Stimulated activated CD4-positive, alpha-beta T cell treated with anti-CD3 and anti-CD28 coated beads, Interleukin-4, amount 100 ng/mL, for 48 hours (primary cell): ENCODE results near the gene SLC30A7.
"Not testable (repeated sequence)": the region's sequence is repeated elsewhere in the genome, so short reads cannot be mapped to it uniquely, and the experiment has no call there.

ENCODE experiments used
- DNase-seq, 2 donors: peaks; one replicate each; pipeline ENCODE4 v3.0.0-alpha.2; 2020; ENCODE audit warnings: low read depth in 2 of 2

The SLC30A7 gene

GRCh38 chr1:100891380-100891779 lies 4.5 kb upstream of the SLC30A7 start:
- DNase-seq: no peak

- DNase-seq: no peak
Measured at GRCh38 chr1:100892554-100892953, 3.3 kb upstream of the SLC30A7 start.

DNA sequence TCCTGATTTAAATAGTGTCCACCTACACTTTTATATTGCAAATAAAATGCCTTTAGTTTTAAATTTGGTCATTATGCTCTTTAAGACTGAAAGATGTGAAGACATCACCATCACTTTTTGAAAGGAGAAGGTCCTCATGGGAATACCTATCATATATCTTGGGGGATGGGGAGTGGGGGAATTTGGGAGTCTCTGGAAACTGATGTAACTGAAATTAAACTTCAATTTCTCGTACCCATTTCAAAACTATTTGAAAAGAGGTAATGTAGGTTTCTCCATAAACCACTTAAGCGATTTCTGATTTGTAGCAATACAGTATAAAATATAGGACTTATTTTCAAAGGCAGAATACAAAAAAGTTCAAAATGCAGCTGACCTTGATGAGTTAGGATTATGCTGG lies 2.2 kb upstream of the SLC30A7 start:
- no peak for DNase-seq

DNA sequence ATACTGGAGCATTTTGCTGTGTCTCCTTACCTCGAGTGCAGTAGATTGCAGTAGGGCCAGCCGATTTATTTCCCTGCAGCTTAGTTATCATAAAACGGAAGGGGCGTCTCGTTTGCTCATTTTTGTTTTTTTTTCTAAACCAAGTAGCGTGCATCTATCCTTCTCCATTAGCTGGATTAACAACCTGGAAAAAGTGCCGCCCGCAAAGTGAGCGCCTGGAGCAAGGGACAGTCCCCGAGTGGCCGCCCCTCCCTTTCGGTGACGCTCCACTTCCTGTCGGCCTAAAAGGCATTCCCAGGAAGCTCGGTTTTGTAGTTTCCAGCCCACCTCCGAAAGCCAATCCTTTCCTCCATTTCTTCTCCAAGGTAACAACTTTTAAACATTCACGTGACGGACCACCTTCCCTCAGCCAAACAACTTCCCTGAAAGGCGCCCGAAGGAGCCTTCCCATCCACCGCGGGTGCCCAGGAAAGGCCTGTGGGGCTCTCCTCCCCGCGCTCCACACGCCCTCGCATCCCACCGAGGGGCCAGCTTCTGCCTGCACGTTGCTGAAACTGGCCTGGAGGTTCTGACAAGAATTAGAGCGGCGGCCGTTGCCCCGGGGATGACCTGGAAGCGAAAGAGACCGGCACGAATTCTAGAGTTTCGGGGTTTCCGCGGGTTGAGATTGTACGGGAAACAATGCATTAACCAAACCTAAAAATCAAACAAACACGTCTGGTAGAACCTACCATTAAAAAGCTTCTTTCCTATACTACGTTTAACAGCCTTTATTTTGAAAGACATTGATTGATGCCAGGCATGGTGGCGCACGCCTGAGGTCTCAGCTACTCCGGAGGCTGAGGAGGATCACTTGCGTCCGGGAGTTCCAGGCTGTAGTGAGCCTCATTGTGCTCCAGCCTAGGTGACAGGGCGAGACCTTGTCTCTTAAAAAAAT lies 1.0 kb upstream of the SLC30A7 start, which contains the start of gene EXTL2:
EXTL2 (minus strand) TSS at position 240 of the 937 bp plus-strand sequence. CDS start 6,085 bp downstream, outside the sequence.
- peak; percentile 56 to 66 for DNase-seq

GRCh38 chr1:100896481-100896982 lies 642 bp downstream of the SLC30A7 start:
- peak; percentile 21 to 34 for DNase-seq

GRCh38 chr1:100902365-100902764 lies 6.5 kb downstream of the SLC30A7 start:
- DNase-seq: no peak

DNA sequence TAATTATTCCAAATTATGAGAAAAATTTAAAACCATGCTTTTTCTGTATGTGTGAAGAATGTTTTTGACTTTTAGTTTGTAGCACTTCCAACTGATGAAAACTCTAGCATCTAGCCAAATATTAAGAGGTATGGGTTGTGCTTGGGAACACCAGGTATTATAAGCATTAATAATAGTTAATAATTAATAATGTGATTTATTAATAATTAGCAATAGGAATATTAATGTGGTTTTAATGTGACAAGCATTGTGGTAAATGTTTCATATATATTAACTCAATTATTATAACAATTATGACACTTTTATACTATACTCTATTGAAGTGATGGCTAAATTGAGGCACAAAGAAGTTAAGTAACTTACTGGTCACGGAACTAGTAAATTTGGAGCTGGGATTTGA lies 7.9 kb downstream of the SLC30A7 start:
- no peak for DNase-seq

DNA sequence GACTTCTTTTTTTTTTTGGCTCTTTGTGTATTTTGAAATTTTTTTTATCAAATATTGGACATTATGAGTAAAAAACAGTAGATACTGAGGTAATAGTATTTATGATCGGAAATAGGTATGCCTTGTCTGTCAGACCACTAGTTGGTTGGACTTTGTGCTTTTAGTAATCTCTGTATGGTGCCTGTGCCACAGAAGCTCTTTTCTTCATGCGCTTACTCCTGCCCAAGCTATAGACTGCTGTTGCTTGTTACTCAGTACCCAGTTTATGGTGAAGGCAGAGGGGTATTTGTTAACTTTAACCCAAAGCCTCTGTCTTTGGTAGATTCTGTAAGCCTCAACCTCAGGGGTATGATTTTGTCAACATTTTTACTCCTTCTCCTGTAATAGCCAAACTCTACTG lies 8.6 kb downstream of the SLC30A7 start:
- no peak for DNase-seq

DNA sequence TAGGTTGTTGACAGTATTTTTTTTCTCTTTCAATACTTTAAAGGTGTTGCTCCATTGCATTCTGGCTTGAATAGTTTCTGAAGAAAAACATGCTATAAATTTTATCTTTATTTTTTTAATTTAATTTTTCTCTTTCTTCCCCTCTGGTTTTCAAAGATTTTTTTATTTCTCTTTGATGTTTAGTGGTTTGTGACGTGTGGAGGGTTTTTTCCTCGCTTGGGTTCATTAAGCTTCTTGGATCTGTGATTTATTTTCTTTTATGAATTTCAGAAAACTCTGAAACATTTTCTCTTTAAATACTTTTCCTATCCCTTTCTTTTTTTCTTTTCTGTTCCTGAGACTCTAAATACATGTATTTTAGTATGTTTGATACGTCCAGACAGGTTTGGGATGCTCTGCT lies 9.3 kb downstream of the SLC30A7 start:
- DNase-seq: no peak

DNA sequence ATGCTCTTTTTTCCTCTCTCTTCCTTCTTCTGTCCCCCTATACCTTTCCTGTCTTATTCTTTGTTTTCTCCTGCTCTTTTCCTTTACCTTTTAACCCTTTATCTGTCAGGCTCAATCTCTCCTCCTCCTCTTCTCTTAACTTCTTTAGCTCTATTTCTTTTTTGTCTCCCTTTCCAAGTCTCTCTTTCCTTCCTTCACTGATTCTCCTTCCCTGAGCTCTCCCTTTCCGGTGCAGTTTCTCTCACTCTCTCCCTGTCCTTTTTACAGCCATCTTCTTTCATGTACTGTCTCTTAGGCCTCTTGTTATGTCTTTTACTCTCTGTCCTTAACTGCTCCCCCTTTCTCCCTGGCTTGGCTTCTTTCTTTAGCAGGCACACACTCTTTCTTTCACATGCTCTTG lies 12.0 kb downstream of the SLC30A7 start:
- DNase-seq: no peak

DNA sequence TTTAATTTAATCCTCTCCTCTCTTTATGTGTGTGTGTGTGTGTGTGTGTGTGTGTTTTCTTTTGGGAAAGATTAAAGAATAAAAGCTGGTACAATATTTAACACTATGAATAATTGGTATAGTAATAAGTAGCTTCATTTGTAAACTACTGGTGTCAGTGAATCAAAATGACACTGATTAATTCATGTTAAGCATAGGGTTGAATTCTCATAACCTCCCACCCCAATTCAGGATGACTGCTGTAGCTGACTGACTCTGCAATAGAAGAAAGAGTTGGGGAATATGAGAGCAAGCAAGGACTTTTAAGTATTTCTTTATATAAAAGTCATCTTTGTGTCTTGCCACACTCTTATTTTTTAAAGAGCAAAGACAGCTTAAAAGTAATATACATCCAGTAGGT lies 13.1 kb downstream of the SLC30A7 start:
- DNase-seq: no peak

DNA sequence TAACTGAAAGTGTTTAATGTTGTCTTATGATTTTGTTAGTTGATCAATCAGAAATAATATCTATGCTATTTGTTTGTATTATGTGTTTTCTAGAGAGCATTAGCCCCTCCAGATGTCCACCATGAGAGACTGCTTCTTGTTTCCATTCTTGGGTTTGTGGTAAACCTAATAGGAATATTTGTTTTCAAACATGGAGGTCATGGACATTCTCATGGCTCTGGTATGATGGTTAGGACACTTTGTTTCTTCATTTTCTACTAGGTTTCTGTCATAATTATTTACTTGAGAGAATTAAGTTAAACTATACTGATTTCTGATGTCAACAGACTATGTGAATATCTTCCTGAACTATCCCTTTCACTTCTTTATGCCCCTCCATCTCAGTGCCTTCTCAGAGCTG lies 16.1 kb downstream of the SLC30A7 start:
- no peak for DNase-seq

GRCh38 chr1:100921110-100921706 lies 25.3 kb downstream of the SLC30A7 start:
- no peak for DNase-seq

DNA sequence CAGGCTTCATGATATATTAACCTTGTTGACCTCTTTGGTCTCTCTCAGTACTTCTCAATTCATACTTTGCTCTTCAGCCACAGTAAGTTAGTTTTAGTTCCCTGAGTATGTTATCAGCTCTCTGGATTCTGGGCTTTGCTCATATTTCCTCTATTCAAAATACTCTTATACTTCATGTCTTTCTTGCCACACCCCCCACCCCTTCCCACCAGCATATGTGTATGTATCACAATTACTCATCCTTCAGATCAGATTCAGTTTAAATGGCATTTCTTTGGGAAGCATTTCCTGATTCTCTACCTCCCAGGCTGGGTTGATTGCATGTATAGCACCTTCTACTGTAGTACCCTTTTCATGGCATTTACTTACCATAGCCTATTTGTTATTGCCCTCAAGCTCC lies 28.3 kb downstream of the SLC30A7 start:
- DNase-seq: no peak

- DNase-seq: no peak
Measured at GRCh38 chr1:100924991-100925390, 29.1 kb downstream of the SLC30A7 start.

GRCh38 chr1:100926240-100926639 lies 30.4 kb downstream of the SLC30A7 start:
- DNase-seq: no peak

DNA sequence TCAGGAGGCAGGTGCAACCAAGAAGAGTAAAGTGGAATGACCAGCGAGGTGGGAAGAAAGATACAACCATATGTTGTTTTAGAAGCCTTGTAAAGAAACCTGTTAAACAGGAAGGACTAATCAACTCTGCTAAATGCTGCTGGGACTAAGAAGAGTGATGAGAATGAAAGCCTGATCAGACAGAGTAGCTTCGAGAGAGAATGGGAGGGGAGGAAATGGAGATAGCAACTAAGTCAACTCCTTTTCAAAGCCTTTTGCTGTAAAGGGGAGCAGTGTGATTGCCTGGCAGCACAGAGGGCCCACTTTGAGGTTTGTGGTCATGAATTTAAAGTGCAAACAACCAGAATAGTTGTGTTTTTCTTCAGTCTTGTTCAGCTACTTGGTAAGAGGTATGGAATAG lies 31.4 kb downstream of the SLC30A7 start:
- no peak for DNase-seq

DNA sequence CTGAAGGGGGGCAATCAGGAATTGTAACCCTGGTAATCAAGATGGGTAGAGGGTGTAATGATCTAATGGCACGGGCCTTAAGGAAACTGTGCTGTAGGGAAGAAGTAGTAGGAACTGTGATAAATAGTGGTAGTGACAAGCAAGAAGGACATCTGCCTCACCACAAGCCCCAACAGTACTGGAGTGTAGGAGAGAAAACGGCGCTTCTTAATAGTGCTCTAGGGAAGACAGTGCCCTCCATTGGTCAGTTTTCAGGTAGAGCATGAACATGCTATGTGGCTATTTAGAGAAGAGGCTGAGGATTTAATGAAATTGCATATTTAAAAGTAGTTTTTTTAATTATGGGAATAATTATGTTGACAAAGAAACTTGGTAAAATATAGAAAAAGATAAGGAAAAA lies 32.2 kb downstream of the SLC30A7 start:
- DNase-seq: no peak

DNA sequence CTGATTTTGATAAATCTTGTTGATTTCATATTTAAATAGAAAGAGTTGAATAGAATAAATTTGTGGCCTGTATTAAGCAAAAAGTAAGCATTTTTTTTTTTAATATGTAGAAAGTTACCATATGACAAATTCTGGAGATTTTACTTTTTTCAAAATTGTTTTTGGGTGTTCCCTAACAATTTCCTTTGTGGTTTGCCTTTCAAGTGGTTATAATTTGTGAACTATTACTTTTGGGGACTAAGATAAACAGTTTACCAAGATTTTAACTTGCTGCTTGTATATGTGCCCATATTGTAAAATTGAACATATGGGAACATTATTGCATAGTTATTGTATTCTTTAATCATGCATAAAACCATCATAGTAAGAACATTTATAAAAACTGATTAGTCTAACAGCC lies 34.6 kb downstream of the SLC30A7 start:
- no peak for DNase-seq

DNA sequence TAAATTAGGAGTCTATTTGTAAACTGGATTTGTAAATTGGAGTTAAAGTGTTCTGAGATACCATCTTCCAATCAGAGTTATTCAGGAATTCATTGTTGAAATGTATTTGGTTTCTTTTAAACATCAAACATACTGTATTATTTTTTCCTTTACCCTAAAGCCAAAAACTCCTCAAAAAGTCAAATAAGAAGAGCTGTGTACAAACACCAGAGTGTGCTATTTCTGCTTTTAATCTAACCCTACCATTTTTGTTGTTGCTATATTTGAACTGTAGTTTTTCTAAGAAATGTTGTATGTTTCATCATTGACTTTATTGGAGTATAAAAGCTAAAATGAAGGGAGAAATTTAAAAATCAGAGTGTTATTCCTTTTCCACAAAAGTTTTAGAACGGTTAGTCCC lies 35.8 kb downstream of the SLC30A7 start:
- DNase-seq: no peak

DNA sequence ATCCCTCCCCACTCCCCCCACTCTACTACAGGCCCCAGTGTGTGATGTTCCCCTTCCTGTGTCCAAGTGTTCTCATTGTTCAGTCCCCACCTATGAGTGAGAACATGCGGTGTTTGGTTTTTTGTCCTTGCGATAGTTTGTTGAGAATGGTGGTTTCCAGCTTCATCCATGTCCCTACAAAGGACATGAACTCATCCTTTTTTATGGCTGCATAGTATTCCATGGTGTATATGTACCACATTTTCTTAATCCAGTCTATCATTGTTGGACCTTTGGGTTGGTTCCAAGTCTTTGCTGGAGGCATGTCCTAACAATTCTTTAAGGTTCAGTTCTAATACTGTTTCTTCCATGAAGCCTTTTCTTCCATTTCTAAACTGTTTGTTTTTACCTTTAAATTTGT lies 37.7 kb downstream of the SLC30A7 start:
- DNase-seq: not testable (repeated sequence)

GRCh38 chr1:100936194-100936967 lies 40.5 kb downstream of the SLC30A7 start:
- DNase-seq: no peak
